ENCODE measurements around the gene SCNN1G.

DNA sequence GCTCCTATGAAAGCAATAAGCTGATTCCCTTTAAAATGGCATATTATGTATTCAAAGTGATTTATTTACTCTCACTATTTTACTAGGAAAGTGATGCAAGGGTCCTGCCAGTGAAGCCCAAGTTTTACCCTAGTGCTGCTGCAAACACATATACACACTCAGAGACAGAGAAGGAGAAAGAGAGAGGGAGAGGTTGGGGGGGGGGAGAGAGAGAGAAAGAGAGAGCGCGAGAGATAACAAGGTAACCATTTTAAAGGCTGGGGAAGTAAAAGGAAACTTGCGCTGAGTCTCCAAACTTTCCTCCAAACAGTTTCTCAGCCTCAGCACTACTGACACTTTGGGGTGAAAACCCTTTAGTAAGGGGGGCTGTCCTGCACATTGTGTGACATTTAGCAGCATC, 39.2 kb upstream of the SCNN1G start:
- TF ChIP-seq BHLHE40 (IDR thresholded peaks at IDR 0.05; ENCODE audit: low read depth, low read length) (no peak), RAD21 (IDR thresholded peaks at IDR 0.05; ENCODE audit: low read length) (no peak), MAZ (IDR thresholded peaks at IDR 0.05; ENCODE audit: borderline replicate concordance, low read depth, low read length) (no peak), RFX5 (IDR thresholded peaks at IDR 0.05; ENCODE audit: low read depth, low read length) (no peak), POLR2A (IDR thresholded peaks at IDR 0.05; ENCODE audit: low read depth, low read length) (no peak)
- TF ChIP-seq, protein P1, sequence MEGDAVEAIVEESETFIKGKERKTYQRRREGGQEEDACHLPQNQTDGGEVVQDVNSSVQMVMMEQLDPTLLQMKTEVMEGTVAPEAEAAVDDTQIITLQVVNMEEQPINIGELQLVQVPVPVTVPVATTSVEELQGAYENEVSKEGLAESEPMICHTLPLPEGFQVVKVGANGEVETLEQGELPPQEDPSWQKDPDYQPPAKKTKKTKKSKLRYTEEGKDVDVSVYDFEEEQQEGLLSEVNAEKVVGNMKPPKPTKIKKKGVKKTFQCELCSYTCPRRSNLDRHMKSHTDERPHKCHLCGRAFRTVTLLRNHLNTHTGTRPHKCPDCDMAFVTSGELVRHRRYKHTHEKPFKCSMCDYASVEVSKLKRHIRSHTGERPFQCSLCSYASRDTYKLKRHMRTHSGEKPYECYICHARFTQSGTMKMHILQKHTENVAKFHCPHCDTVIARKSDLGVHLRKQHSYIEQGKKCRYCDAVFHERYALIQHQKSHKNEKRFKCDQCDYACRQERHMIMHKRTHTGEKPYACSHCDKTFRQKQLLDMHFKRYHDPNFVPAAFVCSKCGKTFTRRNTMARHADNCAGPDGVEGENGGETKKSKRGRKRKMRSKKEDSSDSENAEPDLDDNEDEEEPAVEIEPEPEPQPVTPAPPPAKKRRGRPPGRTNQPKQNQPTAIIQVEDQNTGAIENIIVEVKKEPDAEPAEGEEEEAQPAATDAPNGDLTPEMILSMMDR (conservative IDR thresholded peaks at IDR 0.05; ENCODE audit: low read depth, low read length), result no peak
- TF ChIP-seq, protein P2, sequence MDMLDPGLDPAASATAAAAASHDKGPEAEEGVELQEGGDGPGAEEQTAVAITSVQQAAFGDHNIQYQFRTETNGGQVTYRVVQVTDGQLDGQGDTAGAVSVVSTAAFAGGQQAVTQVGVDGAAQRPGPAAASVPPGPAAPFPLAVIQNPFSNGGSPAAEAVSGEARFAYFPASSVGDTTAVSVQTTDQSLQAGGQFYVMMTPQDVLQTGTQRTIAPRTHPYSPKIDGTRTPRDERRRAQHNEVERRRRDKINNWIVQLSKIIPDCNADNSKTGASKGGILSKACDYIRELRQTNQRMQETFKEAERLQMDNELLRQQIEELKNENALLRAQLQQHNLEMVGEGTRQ (IDR thresholded peaks at IDR 0.05; ENCODE audit: low read depth, low read length), result no peak
- TF ChIP-seq, protein P3, sequence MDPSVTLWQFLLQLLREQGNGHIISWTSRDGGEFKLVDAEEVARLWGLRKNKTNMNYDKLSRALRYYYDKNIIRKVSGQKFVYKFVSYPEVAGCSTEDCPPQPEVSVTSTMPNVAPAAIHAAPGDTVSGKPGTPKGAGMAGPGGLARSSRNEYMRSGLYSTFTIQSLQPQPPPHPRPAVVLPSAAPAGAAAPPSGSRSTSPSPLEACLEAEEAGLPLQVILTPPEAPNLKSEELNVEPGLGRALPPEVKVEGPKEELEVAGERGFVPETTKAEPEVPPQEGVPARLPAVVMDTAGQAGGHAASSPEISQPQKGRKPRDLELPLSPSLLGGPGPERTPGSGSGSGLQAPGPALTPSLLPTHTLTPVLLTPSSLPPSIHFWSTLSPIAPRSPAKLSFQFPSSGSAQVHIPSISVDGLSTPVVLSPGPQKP (IDR thresholded peaks at IDR 0.05; ENCODE audit: borderline replicate concordance, low read depth, low read length), result no peak

All from IMR-90 (cell line).